Gastrocnemius medialis (tissue), 4 donors: ENCODE measurements around the gene KATNB1.

Experiments
- POLR2A ChIP-seq, 2 donors: fragments of 450-650 bp; IDR thresholded peaks; one replicate each; pipeline ENCODE4 v1.6.1; 2017; ENCODE audit warnings: antibody characterized with exemption in 2 of 2, mild to moderate bottlenecking in 2 of 2, moderate library complexity in 2 of 2
- TF ChIP-seq, protein P1 (sequence below), 5 experiments: fragments of 450-650 bp in 3 of 5; fragments of 200-600 bp in 2 of 5; sonication (generic) in 2 of 5; IDR thresholded peaks in 4 of 5; conservative IDR thresholded peaks in 1 of 5; 1 replicate in 4 of 5; 2 replicates in 1 of 5; pipeline ENCODE4 v1.5.1; 2016 to 2019; ENCODE audit warnings: antibody characterized with exemption in 5 of 5, mild to moderate bottlenecking in 3 of 5, moderate library complexity in 3 of 5

DNA sequence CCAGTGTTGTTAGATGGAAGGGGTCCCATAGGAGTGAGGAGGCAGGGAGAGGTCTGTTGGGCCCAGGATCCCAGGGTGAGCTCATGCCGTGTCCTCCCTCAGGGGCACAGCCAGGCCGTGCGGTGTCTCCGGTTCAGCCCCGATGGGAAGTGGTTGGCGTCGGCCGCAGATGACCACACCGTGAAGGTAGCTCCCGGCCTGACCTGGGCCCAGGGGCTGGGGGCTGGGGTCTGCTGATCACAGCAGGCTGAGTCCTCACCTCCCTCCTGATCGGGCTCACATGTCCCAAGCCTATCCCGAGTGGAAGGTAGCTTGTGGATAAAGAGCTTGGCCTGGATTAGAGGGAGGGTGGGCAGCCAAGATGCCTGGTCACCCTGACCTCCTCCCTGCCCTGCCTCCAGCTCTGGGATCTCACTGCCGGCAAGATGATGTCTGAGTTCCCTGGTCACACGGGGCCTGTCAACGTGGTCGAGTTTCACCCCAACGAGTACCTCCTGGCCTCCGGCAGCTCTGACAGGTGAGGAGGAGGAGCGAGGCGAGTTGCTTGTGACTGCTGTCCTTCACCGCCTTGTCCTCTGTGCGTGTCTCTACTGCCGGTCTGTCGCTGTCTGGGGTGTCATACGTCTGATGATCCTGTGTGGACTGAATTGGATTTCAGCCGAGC is 16.1 kb downstream of the KATNB1 start:
- TF ChIP-seq, protein P1, sequence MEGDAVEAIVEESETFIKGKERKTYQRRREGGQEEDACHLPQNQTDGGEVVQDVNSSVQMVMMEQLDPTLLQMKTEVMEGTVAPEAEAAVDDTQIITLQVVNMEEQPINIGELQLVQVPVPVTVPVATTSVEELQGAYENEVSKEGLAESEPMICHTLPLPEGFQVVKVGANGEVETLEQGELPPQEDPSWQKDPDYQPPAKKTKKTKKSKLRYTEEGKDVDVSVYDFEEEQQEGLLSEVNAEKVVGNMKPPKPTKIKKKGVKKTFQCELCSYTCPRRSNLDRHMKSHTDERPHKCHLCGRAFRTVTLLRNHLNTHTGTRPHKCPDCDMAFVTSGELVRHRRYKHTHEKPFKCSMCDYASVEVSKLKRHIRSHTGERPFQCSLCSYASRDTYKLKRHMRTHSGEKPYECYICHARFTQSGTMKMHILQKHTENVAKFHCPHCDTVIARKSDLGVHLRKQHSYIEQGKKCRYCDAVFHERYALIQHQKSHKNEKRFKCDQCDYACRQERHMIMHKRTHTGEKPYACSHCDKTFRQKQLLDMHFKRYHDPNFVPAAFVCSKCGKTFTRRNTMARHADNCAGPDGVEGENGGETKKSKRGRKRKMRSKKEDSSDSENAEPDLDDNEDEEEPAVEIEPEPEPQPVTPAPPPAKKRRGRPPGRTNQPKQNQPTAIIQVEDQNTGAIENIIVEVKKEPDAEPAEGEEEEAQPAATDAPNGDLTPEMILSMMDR (IDR thresholded peaks at IDR 0.05 in 4 of 5, conservative IDR thresholded peaks at IDR 0.05 in 1 of 5) = no peak
- TF ChIP-seq POLR2A (IDR thresholded peaks at IDR 0.05) = no peak
